H1 (cell line): ENCODE results near the gene MXRA8. TPM values are rescaled to one million over a fixed set of nuclear protein-coding genes. Genes with fewer than 3 reads are reported as not detected.

Source experiments
- CTCF ChIA-PET: fragments of 300-600 bp; sonication (Branson Sonifier 250); formaldehyde crosslinking; loops from one replicate; lab custom pipeline; 2021; ENCODE audit not compliant: partially characterized antibody; lab: Charles Lee
- POLR2A ChIA-PET: fragments of 300-600 bp; sonication (Branson Sonifier 250); formaldehyde crosslinking; loops from one replicate; lab custom pipeline; 2021; ENCODE audit warnings: inconsistent platforms; ENCODE audit not compliant: partially characterized antibody; lab: Charles Lee
- DNase-seq, 2 experiments: peaks; one replicate each; pipeline versions ENCODE4 v3.0.0 to v3.0.0-alpha.2; 2010 to 2022; ENCODE audit warnings: low spot score in 2 of 2, low read depth in 1 of 2, mixed read lengths in 1 of 2
- FAIRE-seq: peaks from 2 replicates; lab custom pipeline; 2011; peaks lifted over from hg19 to GRCh38; lab: Jason Lieb, UNC
- H2AFZ ChIP-seq: 2 replicates; pipeline ENCODE4 v1.8.1; 2012; ENCODE audit warnings: low read length, inconsistent platforms
- H2AK5ac ChIP-seq: 2 replicates; pipeline ENCODE4 v1.6.1; 2013; ENCODE audit warnings: low read depth, low read length
- H2BK120ac ChIP-seq: replicated peaks from 2 replicates; pipeline ENCODE3; 2013; ENCODE audit warnings: low read depth, low read length, inconsistent platforms
- H2BK12ac ChIP-seq: 2 replicates; pipeline ENCODE4 v1.6.1; 2013; ENCODE audit warnings: low read depth, low read length
- H2BK15ac ChIP-seq: 2 replicates; pipeline ENCODE4 v1.6.1; 2013; ENCODE audit warnings: low read length
- H2BK20ac ChIP-seq: 2 replicates; pipeline ENCODE4 v1.6.1; 2013; ENCODE audit warnings: low read length
- H2BK5ac ChIP-seq: 2 replicates; pipeline ENCODE4 v1.6.1; 2013; ENCODE audit warnings: low read depth, low read length
- H3K14ac ChIP-seq: 2 replicates; pipeline ENCODE4 v1.6.1; 2013; ENCODE audit warnings: inconsistent platforms; ENCODE audit not compliant: insufficient read length
- H3K18ac ChIP-seq: 2 replicates; pipeline ENCODE4 v1.6.1; 2013; ENCODE audit warnings: low read length; ENCODE audit errors: extremely low read depth
- H3K23ac ChIP-seq: 2 replicates; pipeline ENCODE4 v1.6.1; 2013; ENCODE audit warnings: inconsistent platforms; ENCODE audit not compliant: insufficient read length
- H3K23me2 ChIP-seq: 2 replicates; pipeline ENCODE4 v1.6.1; 2013; ENCODE audit warnings: low read depth, low read length
- H3K27ac ChIP-seq: 2 replicates; pipeline ENCODE4 v1.6.1; 2011; ENCODE audit warnings: low read depth, low read length, inconsistent platforms
- H3K27me3 ChIP-seq, 4 experiments: replicated peaks in 1 of 4; 1 replicate in 1 of 4; 2 replicates in 3 of 4; pipeline versions ENCODE4 v1.6.1 to v1.8.1; 2011 to 2013; ENCODE audit warnings: low read length in 3 of 4, mild to moderate bottlenecking in 3 of 4, inconsistent platforms in 2 of 4, mixed read lengths in 2 of 4, moderate library complexity in 1 of 4; ENCODE audit not compliant: control insufficient read depth in 3 of 4, insufficient read depth in 3 of 4; ENCODE audit errors: extremely low read depth in 1 of 4
- H3K36me3 ChIP-seq, 4 experiments: 2 replicates each; pipeline versions ENCODE4 v1.6.1 to v1.8.1; 2011 to 2013; ENCODE audit warnings: mild to moderate bottlenecking in 4 of 4, low read length in 3 of 4, moderate library complexity in 2 of 4, control low read depth in 1 of 4, inconsistent platforms in 1 of 4; ENCODE audit not compliant: insufficient read depth in 4 of 4, control insufficient read depth in 2 of 4
- H3K4ac ChIP-seq: replicated peaks from 2 replicates; pipeline ENCODE3; 2013; ENCODE audit warnings: low read length, low read depth, mixed read lengths, inconsistent platforms; ENCODE audit not compliant: insufficient read length
- H3K4me1 ChIP-seq, 4 experiments: replicated peaks in 1 of 4; 1 replicate in 1 of 4; 2 replicates in 3 of 4; pipeline versions ENCODE4 v1.6.1 to v1.8.1; 2011 to 2013; ENCODE audit warnings: low read length in 3 of 4, inconsistent platforms in 2 of 4, mixed read lengths in 1 of 4; ENCODE audit not compliant: insufficient read depth in 4 of 4, control insufficient read depth in 3 of 4
- H3K4me2 ChIP-seq, 2 experiments: 2 replicates each; pipeline versions ENCODE4 v1.6.1 to v1.8.1; 2011 to 2013; ENCODE audit warnings: low read depth in 2 of 2, low read length in 2 of 2, control low read depth in 1 of 2, inconsistent platforms in 1 of 2, mild to moderate bottlenecking in 1 of 2; ENCODE audit not compliant: insufficient read depth in 1 of 2
- H3K4me3 ChIP-seq, 4 experiments: fragments of 200-600, 300-600 bp in 1 of 4; sonication (generic), shearing (Covaris generic), sonication (Bioruptor Twin) in 1 of 4; 2 replicates each; pipeline versions ENCODE4 v1.5.1 to v1.8.1; 2011 to 2016; ENCODE audit warnings: low read length in 4 of 4, low read depth in 3 of 4, control low read depth in 2 of 4, inconsistent platforms in 2 of 4, mild to moderate bottlenecking in 2 of 4, mixed read lengths in 1 of 4, moderate library complexity in 1 of 4; ENCODE audit not compliant: insufficient read depth in 2 of 4; ENCODE audit errors: extremely low read depth in 1 of 4
- H3K56ac ChIP-seq: replicated peaks from 2 replicates; pipeline ENCODE3; 2013; ENCODE audit warnings: low read depth, mild to moderate bottlenecking, mixed read lengths, low read length, inconsistent platforms; ENCODE audit not compliant: insufficient read length
- H3K79me1 ChIP-seq: 2 replicates; pipeline ENCODE4 v1.6.1; 2013; ENCODE audit warnings: low read depth, low read length, control low read depth
- H3K79me2 ChIP-seq, 2 experiments: 2 replicates each; pipeline versions ENCODE4 v1.6.1 to v1.8.1; 2012 to 2013; ENCODE audit warnings: low read length in 2 of 2, mild to moderate bottlenecking in 2 of 2, inconsistent platforms in 1 of 2; ENCODE audit not compliant: insufficient read depth in 2 of 2, control insufficient read depth in 1 of 2
- H3K9ac ChIP-seq, 4 experiments: replicated peaks in 1 of 4; 1 replicate in 1 of 4; 2 replicates in 3 of 4; pipeline versions ENCODE4 v1.6.1 to v1.8.1; 2011 to 2013; ENCODE audit warnings: low read depth in 3 of 4, low read length in 3 of 4, control low read depth in 2 of 4, mild to moderate bottlenecking in 2 of 4, moderate library complexity in 2 of 4, inconsistent platforms in 1 of 4; ENCODE audit errors: extremely low read depth in 1 of 4
- H3K9me3 ChIP-seq, 2 experiments: 2 replicates each; pipeline versions ENCODE4 v1.6.1 to v1.8.1; 2012 to 2013; ENCODE audit warnings: mild to moderate bottlenecking in 2 of 2, moderate library complexity in 2 of 2, control low read depth in 1 of 2, inconsistent platforms in 1 of 2, low read depth in 1 of 2, low read length in 1 of 2, mixed read lengths in 1 of 2; ENCODE audit not compliant: insufficient read depth in 2 of 2
- H4K20me1 ChIP-seq, 2 experiments: replicated peaks in 1 of 2; 2 replicates each; pipeline versions ENCODE3 to v1.8.1; 2011 to 2013; ENCODE audit warnings: inconsistent platforms in 2 of 2, low read length in 2 of 2, mild to moderate bottlenecking in 1 of 2; ENCODE audit not compliant: insufficient read depth in 2 of 2, control insufficient read depth in 1 of 2
- H4K5ac ChIP-seq: 2 replicates; pipeline ENCODE4 v1.6.1; 2013; ENCODE audit warnings: low read length, low read depth, mixed read lengths, inconsistent platforms; ENCODE audit not compliant: insufficient read length
- H4K8ac ChIP-seq: 2 replicates; pipeline ENCODE4 v1.8.0; 2013; ENCODE audit warnings: mild to moderate bottlenecking, moderate library complexity, low read length, inconsistent platforms; ENCODE audit not compliant: insufficient read depth; ENCODE audit errors: extremely low read depth
- H4K91ac ChIP-seq: replicated peaks from 2 replicates; pipeline ENCODE3; 2013; ENCODE audit warnings: low read length, mixed read lengths, inconsistent platforms; ENCODE audit not compliant: insufficient read length
- CTCF ChIP-seq, 3 experiments: IDR thresholded peaks; 1 replicate in 2 of 3; 2 replicates in 1 of 3; pipeline versions ENCODE4 v1.5.1 to v1.6.1; 2011; ENCODE audit warnings: low read length in 3 of 3, mild to moderate bottlenecking in 3 of 3, inconsistent platforms in 2 of 3, low read depth in 1 of 3, moderate library complexity in 1 of 3; ENCODE audit not compliant: insufficient read depth in 1 of 3; ENCODE audit errors: control extremely low read depth in 1 of 3
- POLR2AphosphoS5 ChIP-seq: IDR thresholded peaks from 2 replicates; pipeline ENCODE4 v1.6.1; 2011; ENCODE audit warnings: low read depth, low read length
- WGBS, 2 experiments: shearing (Covaris generic) in 1 of 2; methylation state at CpG; one replicate each; pipeline versions ENCODE4 v1.1.6 to v1.1.7; 2013 to 2015; ENCODE audit warnings: low lambda C conversion rate in 2 of 2, mixed read lengths in 2 of 2, inconsistent platforms in 1 of 2, low coverage in 1 of 2, missing lambda C conversion rate in 1 of 2; ENCODE audit not compliant: insufficient replicate concordance in 2 of 2, insufficient coverage in 1 of 2, insufficient read length in 1 of 2; ENCODE audit errors: extremely low coverage in 1 of 2, missing lambda C conversion rate in 1 of 2; 5-methylcytosine and 5-hydroxymethylcytosine counted together
- polyA plus RNA-seq, 7 experiments: library from polyadenylated mRNA; depleted of rRNA in 3 of 7; stranded (reverse) in 5 of 7; unstranded in 2 of 7; fragments of >200 nt in 5 of 7; fragments of 200-250 nt in 2 of 7; gene quantifications; 1 replicate in 5 of 7; 2 replicates in 1 of 7; 4 replicates in 1 of 7; pipeline versions ENCODE4 v1.2.1 to v1.2.3, GENCODE V29; 2011 to 2013; ENCODE audit warnings: missing spikeins in 2 of 7, mixed read lengths in 2 of 7
- total RNA-seq: library from RNA; stranded (reverse); fragmentation: NEBNext Ultra II Directional; extraction: Animal tissue kit (Norgen Biotek cat#: 25700); gene quantifications from 2 replicates; pipeline ENCODE4 v1.2.1, GENCODE V29; 2021

The MXRA8 gene
- total and polyA plus RNA-seq, 2 of the 8 experiments (the other 6 are each of a cell fraction or from before 2014, with no cell fraction given), result 10.5 to 17.2 TPM

GRCh38 chr1:1333551-1334241, 24.7 kb downstream of the MXRA8 start:
- H3K36me3 ChIP-seq, result peaks cover 0 to 15% (median 3%) of the 10 kb centered on the region in 4 experiments; a peak in 4 of 8 replicates
- no peak overlapping the region for H2BK15ac ChIP-seq
- DNase-seq, result no peak
- TF ChIP-seq POLR2AphosphoS5, result peak; percentile 39; the same call in 1 of the 2 replicates
- TF ChIP-seq CTCF (IDR thresholded peaks at IDR 0.05; ENCODE audit: control extremely low read depth in 1 of 3, insufficient read depth in 1 of 3, low read depth in 1 of 3, low read length in 3 of 3), result no peak
- TF ChIP-seq, all 59 proteins: peak for 1
- Histone ChIP-seq H3K9me3 (peaks cover 0 to 6% of the 10 kb centered on the region in 2 experiments; a peak in 2 of 4 replicates), H4K8ac (no peak overlapping the region), H3K56ac (no peak overlapping the region), H3K4me1 (no peaks in the 10 kb centered on the region; a peak in 2 of 7 replicates), H3K18ac (no peak overlapping the region), H3K23me2 (peaks cover 2% of the 10 kb centered on the region; the same call in 1 of the 2 replicates), H4K91ac (no peak overlapping the region), H2BK12ac (no peak overlapping the region), H4K5ac (no peak overlapping the region), H2BK20ac (no peak overlapping the region), H3K4me2 (no peak overlapping the region), H3K4me3 (no peak overlapping the region), H3K27ac (no peak overlapping the region), H4K20me1 (peaks cover 10 to 32% of the 10 kb centered on the region in 2 experiments), H2BK120ac (no peak overlapping the region), H2BK5ac (no peak overlapping the region), H2AK5ac (no peak overlapping the region), H3K27me3 (no peaks in the 10 kb centered on the region; a peak in 1 of 7 replicates), H3K79me1 (peaks cover 6% of the 10 kb centered on the region; the same call in 1 of the 2 replicates), H2AFZ (no peak overlapping the region), H3K23ac (no peak overlapping the region), H3K14ac (no peak overlapping the region), H3K79me2 (no peaks in the 10 kb centered on the region), H3K9ac (no peak overlapping the region), H3K4ac (no peak overlapping the region)
- CTCF ChIA-PET, result interaction anchor here (1.6 to 2.2 kb wide), 2 partner anchors 38 to 42 kb away, joined by 5 read pairs; no protein-coding TSS in a partner anchor
- 93% methylated on average over 27 of the region's 36 CpGs; no CpG with 5 or more reads in 1 of the 2 experiments for WGBS, 2 experiments
- no peak for FAIRE-seq
- POLR2A ChIA-PET, result interaction anchor here (1.1 to 9.0 kb wide), 14 partner anchors 7 to 66 kb away, joined by 3 to 134 read pairs (median 4); partner anchors contain the start of genes AURKAIP1, CCNL2 and DVL1
